Activated CD4-positive, alpha-beta T cell treated with anti-CD3 and anti-CD28 coated beads for 1 hour (primary cell): ENCODE data around the gene WDPCP.
"Not testable (repeated sequence)": the region's sequence is repeated elsewhere in the genome, so short reads cannot be mapped to it uniquely, and the experiment has no call there.

Experiments used
- DNase-seq: peaks from one replicate; pipeline ENCODE4 v3.0.0-alpha.2; 2020

The WDPCP gene

GRCh38 chr2:63537306-63537705, 51.0 kb downstream of the WDPCP start:
- no peak for DNase-seq

DNA sequence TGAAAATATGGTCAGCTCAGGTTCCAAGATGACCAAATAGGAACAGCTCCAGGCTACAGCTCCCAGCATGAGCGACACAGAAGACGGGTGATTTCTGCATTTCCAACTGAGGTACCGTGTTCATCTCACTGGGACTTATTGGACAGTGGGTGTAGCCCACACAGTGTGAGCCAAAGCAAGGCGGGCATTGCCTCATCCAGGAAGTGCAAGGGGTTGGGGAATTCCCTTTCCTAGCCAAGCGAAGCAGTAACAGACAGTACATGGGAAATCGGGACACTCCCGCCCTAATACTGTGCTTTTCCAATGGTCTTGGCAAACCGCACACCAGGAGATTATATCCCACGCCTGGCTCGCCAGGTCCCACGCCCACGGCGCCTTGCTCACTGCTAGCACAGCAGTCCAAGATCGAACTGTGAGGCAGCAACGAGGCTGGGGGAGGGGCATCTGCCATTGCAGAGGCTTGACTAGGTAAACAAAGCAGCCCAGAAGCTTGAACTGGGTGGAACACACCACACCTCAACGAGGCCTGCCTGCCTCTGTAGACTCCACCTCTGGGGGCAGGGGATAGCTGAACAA, 57.5 kb downstream of the WDPCP start:
- DNase-seq = no peak

- no peak for DNase-seq
Measured at GRCh38 chr2:63525905-63526304, 62.4 kb downstream of the WDPCP start.

GRCh38 chr2:63522950-63523349, 65.3 kb downstream of the WDPCP start:
- no peak for DNase-seq

- no peak for DNase-seq
Measured at GRCh38 chr2:63520793-63521192, 67.5 kb downstream of the WDPCP start.

DNA sequence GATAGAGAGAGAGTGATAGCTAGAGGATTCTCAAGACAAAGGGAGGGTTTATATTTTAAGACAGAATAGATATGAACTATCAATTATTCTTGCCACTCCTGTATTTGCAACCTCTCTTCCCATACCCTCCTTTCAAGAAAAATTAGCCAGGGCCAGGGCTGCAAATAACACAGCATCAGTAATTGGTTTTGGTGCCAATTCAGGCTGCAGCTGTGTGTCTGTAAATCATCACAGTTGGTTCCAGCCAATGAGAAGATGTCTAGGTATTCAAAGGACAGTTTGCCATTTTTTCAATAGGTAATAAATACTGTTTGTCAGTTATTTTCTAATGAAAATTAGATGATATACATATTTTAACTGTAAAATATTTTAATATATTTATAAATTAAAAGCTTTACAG, 73.5 kb downstream of the WDPCP start:
- no peak for DNase-seq

DNA sequence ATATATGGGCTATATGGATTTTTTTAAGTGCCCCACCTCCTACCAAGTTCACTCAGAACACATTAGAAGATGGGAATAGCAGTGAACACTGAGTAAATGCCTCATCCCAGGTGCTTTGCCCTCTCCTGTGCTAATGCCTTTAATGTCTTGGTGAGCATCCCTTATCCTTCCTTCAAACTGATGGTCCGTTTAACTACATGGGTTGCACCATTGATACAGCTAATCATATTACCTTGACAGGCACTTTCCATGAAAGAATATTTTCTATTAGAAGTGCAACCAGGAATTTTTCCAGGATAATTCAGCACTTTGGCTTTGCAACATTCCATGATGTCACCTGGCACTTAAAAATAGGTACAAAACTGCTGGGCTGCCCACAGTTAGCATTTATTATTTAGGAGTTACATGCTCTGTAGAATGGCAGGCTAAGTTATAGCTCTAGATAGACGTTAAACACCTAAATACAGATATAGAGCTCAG, 74.0 kb downstream of the WDPCP start:
- DNase-seq = no peak

DNA sequence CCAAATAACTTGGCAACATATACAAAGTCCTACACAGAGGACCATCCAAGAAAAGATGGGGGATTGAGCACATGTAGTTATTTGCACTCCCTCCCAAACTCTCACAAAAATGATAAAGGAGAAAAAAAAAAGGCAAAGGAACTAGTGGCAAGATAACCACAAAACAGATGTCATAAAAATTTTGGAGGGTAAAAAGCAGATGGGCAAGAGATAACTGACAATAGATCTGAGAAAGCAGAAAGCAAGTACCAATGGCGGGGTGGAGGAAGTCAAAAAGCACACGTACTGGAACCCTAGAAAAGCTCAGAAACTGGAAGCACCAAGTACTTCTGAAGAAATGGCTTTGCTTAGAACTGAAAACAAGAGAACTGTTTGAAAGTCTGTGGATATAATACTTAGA, 82.0 kb downstream of the WDPCP start:
- DNase-seq = no peak

DNA sequence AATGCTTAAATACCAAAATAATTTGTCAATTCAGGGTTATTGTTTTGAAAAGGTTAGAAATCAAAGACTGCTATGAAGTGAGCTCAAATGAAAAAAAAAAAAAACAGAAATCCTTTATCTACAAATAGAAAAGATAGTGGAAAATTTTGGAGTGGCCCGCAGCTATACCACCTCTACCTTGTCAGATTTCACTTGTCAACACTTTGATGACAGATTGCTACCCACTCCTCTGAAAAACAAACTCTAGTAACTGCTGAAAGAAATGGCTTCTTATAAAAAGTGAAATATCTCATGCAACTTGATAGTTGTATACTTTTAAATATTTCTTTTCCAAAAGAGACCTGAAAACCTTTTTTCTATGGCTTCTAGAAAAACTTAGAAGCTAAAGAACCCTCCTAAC, 84.5 kb downstream of the WDPCP start:
- no peak for DNase-seq

- DNase-seq = no peak
Measured at GRCh38 chr2:63500398-63500797, 87.9 kb downstream of the WDPCP start.

DNA sequence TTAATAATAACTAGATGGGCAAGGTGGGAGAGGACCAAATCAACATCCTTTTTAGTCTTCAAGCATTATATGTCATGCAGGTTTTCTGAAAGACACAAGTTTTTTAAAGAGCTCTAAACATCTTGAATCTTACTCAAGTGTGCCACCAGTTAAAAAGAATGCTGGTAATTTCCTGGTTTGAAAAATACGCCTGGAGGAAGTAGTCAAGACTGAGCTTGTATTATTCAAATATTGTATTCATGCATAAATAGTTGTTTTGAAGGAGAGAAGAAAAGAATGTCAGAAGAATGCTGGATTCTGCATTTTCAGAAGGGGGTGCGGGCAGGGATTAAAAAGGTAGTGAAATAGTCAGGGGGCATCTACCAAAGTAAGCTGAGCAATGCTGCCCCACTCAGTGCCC, 90.7 kb downstream of the WDPCP start:
- DNase-seq = no peak

GRCh38 chr2:63494968-63495367, 93.3 kb downstream of the WDPCP start:
- DNase-seq = no peak

DNA sequence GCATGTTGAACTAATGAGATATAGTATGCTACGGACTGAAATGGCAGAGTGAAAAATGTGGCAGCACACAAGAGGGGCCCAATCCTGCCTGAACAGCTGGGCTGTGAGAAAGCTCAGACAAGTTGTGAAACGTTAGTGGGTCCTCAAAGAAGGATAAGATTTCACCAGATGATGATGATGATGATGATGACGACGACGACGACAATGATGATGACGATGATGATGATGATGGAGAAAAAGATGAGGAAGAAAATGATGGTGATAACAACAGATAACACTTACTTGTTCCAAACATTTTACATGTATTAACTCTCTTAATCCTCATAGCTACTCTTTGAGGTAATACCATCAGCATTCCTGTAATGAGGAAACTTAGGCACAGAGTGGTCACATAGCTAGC, 94.2 kb downstream of the WDPCP start:
- DNase-seq = no peak

DNA sequence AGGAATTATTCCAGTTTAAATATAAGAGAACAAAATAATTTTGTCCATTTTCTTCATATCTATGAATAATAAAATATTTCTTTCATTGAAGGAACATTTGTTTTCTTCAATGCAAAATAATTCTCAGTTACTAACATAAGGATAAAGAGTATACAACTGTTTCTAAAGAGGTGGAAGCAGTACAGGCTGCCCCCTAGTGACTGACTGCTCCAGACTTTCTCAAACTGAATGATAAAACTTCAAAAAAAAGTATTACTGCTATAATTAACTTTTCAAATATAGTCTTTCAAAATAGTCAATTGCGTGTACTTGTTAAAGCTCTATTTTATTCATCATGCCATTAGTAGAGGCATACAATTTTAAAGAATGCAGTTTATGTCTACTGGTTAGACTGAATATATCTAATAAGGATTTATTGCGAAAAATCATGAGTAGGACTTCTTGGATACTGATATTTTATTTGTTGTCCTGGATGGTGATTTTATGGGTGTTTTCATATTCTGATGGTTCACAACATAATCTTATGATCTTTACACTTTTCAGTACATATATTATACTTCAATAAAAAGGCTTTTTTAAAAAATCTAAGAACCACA, 100.1 kb downstream of the WDPCP start:
- no peak for DNase-seq

DNA sequence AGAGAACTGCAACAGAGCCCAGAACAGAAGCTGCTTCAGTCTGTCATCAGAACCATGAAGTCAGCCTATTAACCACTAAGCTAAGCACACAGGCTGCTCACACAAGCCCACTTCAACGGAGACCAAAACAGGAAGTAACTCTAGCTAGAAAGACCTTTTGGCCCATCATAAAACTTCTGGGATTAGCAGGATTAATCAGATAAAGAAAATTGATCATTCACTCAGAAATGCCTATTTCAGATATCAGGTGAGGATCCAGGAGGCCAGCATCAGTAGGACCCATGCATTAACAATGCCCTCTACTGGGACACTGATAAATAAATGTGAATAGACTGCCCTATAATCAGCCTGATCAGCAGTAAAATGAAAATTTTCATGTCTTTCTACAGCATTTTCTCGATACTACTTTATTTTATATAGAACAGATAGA, 101.4 kb downstream of the WDPCP start:
- no peak for DNase-seq

GRCh38 chr2:63484901-63485300, 103.4 kb downstream of the WDPCP start:
- DNase-seq = no peak

GRCh38 chr2:63484481-63484880, 103.8 kb downstream of the WDPCP start:
- DNase-seq = no peak

DNA sequence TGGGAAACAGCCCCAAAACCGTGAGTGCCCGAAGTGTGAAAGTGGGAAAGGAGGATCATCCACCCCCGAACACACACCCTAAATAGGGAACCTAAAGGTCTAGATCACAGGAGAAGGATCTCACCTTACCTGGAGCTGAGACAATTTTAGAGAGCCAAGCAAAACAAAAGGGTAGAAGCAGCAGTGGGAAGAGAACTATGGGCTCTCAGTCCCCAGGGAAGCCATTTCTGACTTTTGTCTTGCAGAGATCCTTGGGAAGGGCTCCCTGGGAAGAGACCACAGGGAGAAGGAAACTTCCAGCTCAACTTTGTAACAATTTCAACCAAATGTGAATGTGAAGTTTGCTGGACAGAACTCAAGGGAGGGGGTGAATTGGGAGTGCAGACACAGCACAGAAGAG, 110.6 kb downstream of the WDPCP start:
- DNase-seq = no peak

DNA sequence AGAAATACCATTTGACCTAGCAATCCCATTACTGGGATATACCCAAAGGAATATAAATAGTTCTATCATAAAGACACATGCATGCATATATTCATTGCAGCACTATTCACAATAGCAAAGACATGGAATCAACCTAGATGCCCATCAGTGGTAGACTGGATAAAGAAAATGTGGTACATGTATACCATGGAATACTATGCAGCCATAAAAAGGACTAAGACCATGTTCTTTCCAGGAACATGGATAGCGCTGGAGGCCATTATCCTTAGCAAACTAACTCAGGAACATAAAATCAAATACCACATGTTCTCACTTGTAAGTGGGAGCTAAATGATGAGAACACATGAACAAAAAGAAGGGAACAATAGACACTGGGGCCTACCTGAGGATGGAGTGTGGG, 119.0 kb downstream of the WDPCP start:
- not testable (repeated sequence) for DNase-seq

- no peak for DNase-seq
Measured at GRCh38 chr2:63465633-63466032, 122.6 kb downstream of the WDPCP start.

GRCh38 chr2:63463142-63463541, 125.1 kb downstream of the WDPCP start:
- no peak for DNase-seq

GRCh38 chr2:63446658-63447057, 141.6 kb downstream of the WDPCP start:
- no peak for DNase-seq

- no peak for DNase-seq
Measured at GRCh38 chr2:63444565-63445288, 143.6 kb downstream of the WDPCP start.

DNA sequence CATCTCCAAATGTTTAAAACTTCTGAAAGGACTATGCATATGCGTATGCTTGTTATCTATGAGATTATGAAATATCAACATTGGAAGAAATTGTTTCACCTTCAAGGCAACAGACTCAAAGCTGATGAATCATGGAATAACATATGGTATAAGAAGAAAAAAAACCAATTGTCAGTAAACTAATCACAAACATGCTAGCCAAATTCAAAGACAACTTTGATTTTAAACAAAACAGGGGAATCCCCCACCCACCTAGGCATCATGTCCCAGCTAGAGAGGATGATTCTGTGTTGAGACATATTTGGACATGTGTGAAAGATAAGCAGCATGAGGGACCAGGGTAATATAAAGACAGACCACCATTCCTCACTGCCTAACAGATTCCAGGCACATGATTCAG, 147.7 kb downstream of the WDPCP start:
- no peak for DNase-seq

- no peak for DNase-seq
Measured at GRCh38 chr2:63438181-63438580, 150.1 kb downstream of the WDPCP start.
